GM18505 (cell line): Measurements from ENCODE around the gene RPL39L.

Experiments
- ATAC-seq: cut with Tn5 transposase; IDR thresholded peaks from one replicate; pipeline ENCODE4 v1.9.1; 2021; ENCODE audit not compliant: unreplicated experiment
- POLR2A ChIP-seq: IDR thresholded peaks from 4 replicates; pipeline ENCODE4 v1.6.1; 2011; ENCODE audit warnings: borderline replicate concordance; ENCODE audit not compliant: insufficient read depth, insufficient read length; ENCODE audit errors: extremely low read depth

Gene RPL39L

GRCh38 chr3:187101184-187102072 is 37.9 kb downstream of the RPL39L start:
- ATAC-seq: no peak
- TF ChIP-seq POLR2A: no peak

- no peak for ATAC-seq
- no peak for TF ChIP-seq POLR2A
Observed at GRCh38 chr3:187098923-187099512, 40.3 kb downstream of the RPL39L start.

GRCh38 chr3:187093320-187093719 is 46.0 kb downstream of the RPL39L start:
- TF ChIP-seq POLR2A: no peak
- no peak for ATAC-seq

GRCh38 chr3:187088701-187089100 is 50.6 kb downstream of the RPL39L start:
- TF ChIP-seq POLR2A: no peak

GRCh38 chr3:187086831-187087230 is 52.5 kb downstream of the RPL39L start:
- no peak for TF ChIP-seq POLR2A
- no peak for ATAC-seq

More at GRCh38 chr3:187088701-187089100, 50.6 kb downstream of the RPL39L start:
- ATAC-seq: no peak

- ATAC-seq: no peak
- no peak for TF ChIP-seq POLR2A
Observed at GRCh38 chr3:187085933-187086332, 53.4 kb downstream of the RPL39L start.

GRCh38 chr3:187085021-187085666 is 54.2 kb downstream of the RPL39L start:
- TF ChIP-seq POLR2A: no peak
- ATAC-seq: no peak

- TF ChIP-seq POLR2A: no peak
- no peak for ATAC-seq
Observed at GRCh38 chr3:187084580-187084979, 54.7 kb downstream of the RPL39L start.

- no peak for ATAC-seq
- no peak for TF ChIP-seq POLR2A
Observed at GRCh38 chr3:187084126-187084525, 55.2 kb downstream of the RPL39L start.

- TF ChIP-seq POLR2A: no peak
- no peak for ATAC-seq
Observed at GRCh38 chr3:187082758-187083375, 56.4 kb downstream of the RPL39L start.

- no peak for ATAC-seq
- TF ChIP-seq POLR2A: no peak
Observed at GRCh38 chr3:187080799-187081450, 58.4 kb downstream of the RPL39L start.

GRCh38 chr3:187079090-187080022 is 59.9 kb downstream of the RPL39L start:
- TF ChIP-seq POLR2A: peak; percentile 40
- ATAC-seq: no peak

GRCh38 chr3:187077537-187077936 is 61.8 kb downstream of the RPL39L start:
- no peak for ATAC-seq
- TF ChIP-seq POLR2A: no peak

GRCh38 chr3:187077085-187077484 is 62.2 kb downstream of the RPL39L start:
- ATAC-seq: no peak
- TF ChIP-seq POLR2A: peak; percentile 8
